SU-DHL-6 (cell line): Measurements from ENCODE around the gene C12orf57.

Source experiments
- H2AFZ ChIP-seq: fragments of 200-600 bp; sonication (generic); 2 replicates; pipeline ENCODE4 v1.6.1; 2014; ENCODE audit warnings: low read depth, mild to moderate bottlenecking, moderate library complexity, mixed read lengths, antibody characterized with exemption, low read length; ENCODE audit not compliant: severe bottlenecking
- H3F3A ChIP-seq: fragments of 200-600 bp; shearing (Covaris generic); 2 replicates; pipeline ENCODE4 v1.6.0; 2016; ENCODE audit warnings: antibody characterized with exemption, mild to moderate bottlenecking; ENCODE audit not compliant: insufficient read depth
- H3K27ac ChIP-seq: fragments of 200-600 bp; sonication (generic); 2 replicates; pipeline ENCODE4 v1.5.1; 2016; ENCODE audit warnings: low read depth, mild to moderate bottlenecking, low read length, moderate library complexity, mixed read lengths
- H3K27me3 ChIP-seq: fragments of 200-600 bp; sonication (generic), shearing (Covaris generic); 2 replicates; pipeline ENCODE4 v1.6.0; 2014; ENCODE audit warnings: mild to moderate bottlenecking, low read length
- H3K36me3 ChIP-seq: fragments of 200-600 bp; sonication (generic); 2 replicates; pipeline ENCODE4 v1.6.1; 2014; ENCODE audit warnings: mild to moderate bottlenecking, low read length, mixed read lengths
- H3K4me2 ChIP-seq: fragments of 300-600, 200-600 bp; shearing (Covaris generic), sonication (generic); 2 replicates; pipeline ENCODE4 v1.6.0; 2014; ENCODE audit warnings: low read length, low read depth, mild to moderate bottlenecking; ENCODE audit not compliant: poor library complexity, severe bottlenecking
- H3K4me3 ChIP-seq: fragments of 200-600 bp; sonication (generic); 2 replicates; pipeline ENCODE4 v1.5.1; 2014; ENCODE audit warnings: antibody characterized with exemption, low read length, mild to moderate bottlenecking, mixed read lengths; ENCODE audit not compliant: insufficient read depth, poor library complexity, severe bottlenecking
- H3K79me2 ChIP-seq: fragments of 200-600 bp; sonication (generic); 2 replicates; pipeline ENCODE4 v1.6.1; 2014; ENCODE audit warnings: mild to moderate bottlenecking, low read length, moderate library complexity; ENCODE audit not compliant: insufficient read depth
- H3K9ac ChIP-seq: fragments of 200-600 bp; sonication (generic); 2 replicates; pipeline ENCODE4 v1.7.0; 2014; ENCODE audit warnings: mild to moderate bottlenecking, low read length
- H3K9me2 ChIP-seq: fragments of 200-600 bp; sonication (generic); replicated peaks from 2 replicates; pipeline ENCODE4 v1.6.1; 2014; ENCODE audit warnings: low read length; ENCODE audit not compliant: insufficient read depth
- H3K9me3 ChIP-seq: fragments of 200-600 bp; sonication (generic); 2 replicates; pipeline ENCODE4 v1.6.1; 2014; ENCODE audit warnings: low read length, mixed read lengths; ENCODE audit not compliant: insufficient read depth
- H4K20me1 ChIP-seq: fragments of 200-600 bp; sonication (generic); 2 replicates; pipeline ENCODE4 v1.6.1; 2014; ENCODE audit warnings: low read depth, mild to moderate bottlenecking, antibody characterized with exemption, low read length, moderate library complexity, mixed read lengths
- CTCF ChIP-seq: fragments of 200-600 bp; sonication (generic); IDR thresholded peaks from one replicate; pipeline ENCODE4 v1.5.1; 2017; ENCODE audit warnings: antibody characterized with exemption, mild to moderate bottlenecking, low read length, moderate library complexity; ENCODE audit not compliant: insufficient read depth, poor library complexity, severe bottlenecking
- EZH2phosphoT487 ChIP-seq: fragments of 200-600 bp; sonication (generic), shearing (Covaris generic); conservative IDR thresholded peaks from 2 replicates; pipeline ENCODE4 v1.6.1; 2018; ENCODE audit warnings: mild to moderate bottlenecking, antibody characterized with exemption, low read length, moderate library complexity, mixed read lengths

Gene C12orf57

GRCh38 chr12:6982532-6982931 is 38.7 kb downstream of the C12orf57 start:
- H3K36me3 ChIP-seq: peaks cover 5% of the 10 kb centered on the region; the same call in 1 of the 2 replicates
- no peak overlapping the region for H3K4me3 ChIP-seq
- H3K4me2 ChIP-seq: no peak overlapping the region
- no peaks in the 10 kb centered on the region for H3K27me3 ChIP-seq
- H3K27ac ChIP-seq: no peak overlapping the region
- no peak overlapping the region for H2AFZ ChIP-seq
- H3K9me2 ChIP-seq: no peaks in the 10 kb centered on the region
- no peak overlapping the region for H3K9ac ChIP-seq
- TF ChIP-seq CTCF (no peak), EZH2phosphoT487 (no peak)
- no peaks in the 10 kb centered on the region for H3F3A ChIP-seq
- H3K9me3 ChIP-seq: no peaks in the 10 kb centered on the region
- no peaks in the 10 kb centered on the region for H4K20me1 ChIP-seq
- no peaks in the 10 kb centered on the region for H3K79me2 ChIP-seq

- H3K9me3 ChIP-seq: no peaks in the 10 kb centered on the region
- no peaks in the 10 kb centered on the region for H3K27me3 ChIP-seq
- TF ChIP-seq EZH2phosphoT487 (no peak), CTCF (no peak)
- H3K4me3 ChIP-seq: no peak overlapping the region
- no peak overlapping the region for H3K27ac ChIP-seq
- H3K4me2 ChIP-seq: no peak overlapping the region
- H4K20me1 ChIP-seq: no peaks in the 10 kb centered on the region; the same call in 1 of the 2 replicates
- H3K9ac ChIP-seq: no peak overlapping the region
- no peaks in the 10 kb centered on the region for H3K9me2 ChIP-seq
- no peak overlapping the region for H2AFZ ChIP-seq
- no peaks in the 10 kb centered on the region for H3K79me2 ChIP-seq
- peaks cover 8% of the 10 kb centered on the region for H3F3A ChIP-seq
- peaks cover 4% of the 10 kb centered on the region; the same call in 1 of the 2 replicates for H3K36me3 ChIP-seq
Observed at GRCh38 chr12:6987956-6988553, 44.2 kb downstream of the C12orf57 start.
